GM18499 (cell line): ENCODE results near the gene CCDC81.
"Not testable (repeated sequence)": the region's sequence is repeated elsewhere in the genome, so short reads cannot be mapped to it uniquely, and the experiment has no call there.

ENCODE experiments used
- ATAC-seq: cut with Tn5 transposase; IDR thresholded peaks from one replicate; pipeline ENCODE4 v1.9.1; 2021; ENCODE audit warnings: moderate number of reproducible peaks; ENCODE audit not compliant: insufficient read depth, unreplicated experiment

The CCDC81 gene

DNA sequence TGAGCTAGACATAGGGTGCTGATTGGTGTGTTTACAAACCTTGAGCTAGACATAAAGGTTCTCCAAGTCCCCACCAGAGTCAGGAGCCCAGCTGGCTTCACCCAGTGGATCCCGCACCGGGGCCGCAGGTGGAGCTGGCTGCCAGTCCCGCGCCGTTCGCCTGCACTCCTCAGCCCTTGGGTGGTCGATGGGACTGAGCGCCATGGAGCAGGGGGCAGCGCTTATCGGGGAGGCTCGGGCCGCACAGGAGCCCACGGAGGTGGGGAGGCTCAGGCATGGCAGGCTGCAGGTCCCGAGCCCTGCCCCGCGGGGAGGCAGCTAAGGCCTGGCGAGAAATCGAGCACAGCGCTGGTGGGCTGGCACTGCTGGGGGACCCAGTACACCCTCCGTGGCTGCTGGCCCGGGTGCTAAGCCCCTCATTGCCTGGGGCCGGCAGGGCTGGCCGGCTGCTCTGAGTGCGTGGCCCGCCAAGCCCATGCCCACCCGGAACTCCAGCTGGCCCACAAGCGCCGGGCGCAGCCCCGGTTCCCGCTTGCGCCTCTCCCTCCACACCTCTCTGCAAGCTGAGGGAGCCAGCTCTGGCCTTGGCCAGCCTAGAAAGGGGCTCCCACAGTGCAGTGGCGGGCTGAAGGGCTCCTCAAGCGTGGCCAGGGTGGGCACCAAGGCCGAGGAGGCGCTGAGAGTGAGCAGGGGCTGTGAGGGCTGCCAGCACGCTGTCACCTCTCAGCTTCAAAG is 58.8 kb downstream of the CCDC81 start:
- ATAC-seq, result not testable (repeated sequence)

DNA sequence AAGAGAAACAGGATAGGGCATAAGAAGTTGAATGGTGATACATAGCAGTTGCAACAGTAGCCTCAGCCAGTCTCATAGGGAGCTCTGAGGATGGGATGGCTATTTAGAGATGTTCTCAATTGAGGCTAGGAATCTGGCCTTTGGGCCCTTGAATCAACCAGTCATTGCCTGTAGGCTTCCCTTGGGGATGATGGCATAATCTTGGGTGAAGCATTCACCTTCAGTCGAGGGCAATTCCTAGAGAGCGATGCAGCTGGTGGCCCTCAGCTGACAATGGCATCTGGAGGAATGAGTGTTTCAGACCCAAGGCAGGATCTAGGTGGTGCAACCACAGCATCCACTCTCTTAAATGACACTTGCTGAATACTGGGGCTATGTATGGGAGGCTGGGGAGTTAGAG is 61.0 kb downstream of the CCDC81 start:
- ATAC-seq, result no peak

- ATAC-seq, result no peak
Observed at GRCh38 chr11:86438685-86439084, 64.0 kb downstream of the CCDC81 start.

- ATAC-seq, result no peak
Observed at GRCh38 chr11:86440305-86440716, 65.6 kb downstream of the CCDC81 start.

DNA sequence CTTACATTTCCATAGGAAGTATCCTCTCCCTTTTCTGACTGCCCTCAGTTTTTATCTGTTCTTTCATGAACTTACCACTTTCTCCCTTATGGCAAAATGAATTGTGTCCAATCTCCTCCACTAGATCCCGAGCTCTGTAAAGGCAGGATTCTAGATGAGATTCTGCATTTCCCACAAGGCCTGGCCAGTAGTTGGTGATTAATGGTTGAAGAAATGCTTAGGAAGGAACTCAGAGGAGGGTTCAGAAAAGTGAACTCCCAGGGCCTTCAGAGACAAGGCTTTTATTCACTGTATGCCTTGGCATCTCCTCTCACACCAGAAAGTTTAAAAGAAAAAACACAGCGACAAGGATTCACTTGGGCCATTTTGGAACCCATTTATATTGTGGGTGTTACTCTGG is 66.2 kb downstream of the CCDC81 start:
- ATAC-seq, result no peak

DNA sequence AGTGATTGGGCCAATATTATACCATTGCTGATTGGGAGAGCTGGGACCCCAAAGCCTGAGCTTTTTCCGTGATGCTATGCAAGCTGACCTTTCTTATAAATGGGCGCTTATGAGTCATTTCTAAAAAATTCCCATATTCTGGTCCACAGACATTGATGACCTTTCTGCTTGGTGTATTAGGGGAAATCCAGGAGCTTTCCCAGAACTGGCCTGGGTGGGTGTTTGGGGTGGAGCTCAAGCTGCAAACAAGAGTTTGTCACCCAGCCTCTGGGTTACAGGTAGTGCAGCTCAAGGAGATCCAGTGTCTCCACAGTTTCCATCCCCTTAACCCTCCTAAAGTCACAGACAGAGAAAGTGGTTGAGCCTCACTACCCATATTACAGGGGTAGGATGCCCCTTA is 67.7 kb downstream of the CCDC81 start:
- ATAC-seq, result no peak

DNA sequence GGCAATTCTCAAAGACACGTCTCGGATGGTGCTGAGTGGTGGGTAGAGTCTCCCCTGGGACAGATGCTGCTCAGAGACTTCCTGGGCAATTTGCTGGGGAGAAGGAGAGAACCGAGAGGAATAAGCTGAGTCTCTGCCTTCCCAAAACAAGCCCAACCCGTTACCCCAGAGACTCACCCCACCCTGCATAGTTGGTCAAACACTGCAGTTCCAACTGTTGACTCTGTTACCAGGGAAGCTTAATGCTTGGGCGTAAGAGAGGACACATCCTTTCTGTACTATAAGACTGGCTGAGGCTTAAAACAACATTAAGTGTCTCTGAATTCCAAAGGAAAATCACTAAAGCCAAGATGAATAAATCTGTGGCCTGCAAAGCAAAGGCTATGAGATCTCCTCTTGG is 68.1 kb downstream of the CCDC81 start:
- ATAC-seq, result no peak

GRCh38 chr11:86443415-86443814 is 68.7 kb downstream of the CCDC81 start:
- ATAC-seq, result no peak

- no peak for ATAC-seq
Observed at GRCh38 chr11:86444981-86445380, 70.3 kb downstream of the CCDC81 start.

DNA sequence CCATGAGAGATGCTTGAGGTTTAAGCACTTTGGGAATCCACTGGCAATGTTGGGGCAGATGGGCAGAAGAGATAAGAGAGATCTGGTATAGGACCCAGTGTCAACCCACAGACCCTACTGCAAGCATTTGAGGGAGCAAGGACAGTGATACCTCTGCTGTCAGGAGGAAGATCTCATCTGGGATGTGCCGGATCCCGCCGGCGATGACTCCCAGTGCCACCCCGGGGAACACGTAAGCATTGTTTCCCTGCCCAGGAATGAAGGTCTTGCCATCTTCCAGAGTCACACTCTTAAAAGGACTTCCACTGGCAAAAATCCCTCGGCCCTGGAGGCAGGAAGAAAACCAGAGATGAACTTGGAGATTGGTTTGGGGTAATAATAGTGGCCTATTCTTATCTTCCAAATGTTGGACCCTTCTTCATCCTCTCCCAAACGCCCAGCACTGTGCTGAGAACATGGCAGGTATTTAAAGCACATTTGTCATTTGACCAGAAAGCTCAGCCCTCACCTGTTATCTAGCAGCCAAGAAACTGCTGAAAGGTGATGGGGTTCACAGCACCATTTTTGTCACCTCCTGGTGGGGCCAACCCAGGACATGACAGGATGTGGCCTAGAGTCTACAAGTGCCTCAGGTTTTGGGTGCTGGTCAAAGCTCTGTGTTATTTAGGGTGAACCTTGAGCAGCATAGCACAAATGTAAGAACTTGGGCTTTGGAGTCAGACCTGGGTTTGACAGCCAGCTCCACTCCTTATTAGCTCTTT is 71.7 kb downstream of the CCDC81 start:
- no peak for ATAC-seq

- no peak for ATAC-seq
Observed at GRCh38 chr11:86446924-86447285, 72.2 kb downstream of the CCDC81 start.

DNA sequence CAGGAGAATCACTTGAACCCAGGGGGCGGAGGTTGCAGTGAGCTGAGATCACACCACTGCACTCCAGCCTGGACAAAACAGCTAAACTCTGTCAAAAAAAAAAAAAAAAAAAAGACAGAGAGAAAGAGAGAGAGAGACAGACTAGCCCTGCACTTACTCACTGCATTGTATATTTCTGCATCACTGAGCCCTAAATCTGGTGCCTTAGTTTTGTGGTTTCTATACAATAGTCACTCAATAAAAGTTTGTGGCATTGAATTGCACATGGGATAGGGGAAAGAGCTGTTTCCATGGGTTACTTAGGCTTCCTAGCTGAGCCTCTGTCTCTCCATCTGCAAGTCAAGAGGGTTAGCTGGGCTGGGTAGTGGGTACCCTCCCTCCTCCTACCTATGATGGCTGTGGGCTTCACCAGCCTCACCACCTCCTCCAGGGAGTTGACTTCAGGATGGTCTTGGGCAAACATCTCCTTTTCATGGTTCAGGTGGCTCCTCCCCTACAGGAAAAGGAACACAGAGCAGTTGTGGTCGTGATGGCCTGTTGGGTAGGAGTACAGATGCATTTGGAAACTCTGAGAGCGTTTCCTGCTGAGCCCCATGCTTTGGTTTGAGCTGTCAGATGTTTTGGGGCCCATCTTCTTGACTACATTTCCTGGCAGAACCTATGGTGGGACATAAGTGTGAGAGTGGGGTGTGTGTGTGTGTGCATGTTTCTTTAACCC is 73.2 kb downstream of the CCDC81 start:
- no peak for ATAC-seq

DNA sequence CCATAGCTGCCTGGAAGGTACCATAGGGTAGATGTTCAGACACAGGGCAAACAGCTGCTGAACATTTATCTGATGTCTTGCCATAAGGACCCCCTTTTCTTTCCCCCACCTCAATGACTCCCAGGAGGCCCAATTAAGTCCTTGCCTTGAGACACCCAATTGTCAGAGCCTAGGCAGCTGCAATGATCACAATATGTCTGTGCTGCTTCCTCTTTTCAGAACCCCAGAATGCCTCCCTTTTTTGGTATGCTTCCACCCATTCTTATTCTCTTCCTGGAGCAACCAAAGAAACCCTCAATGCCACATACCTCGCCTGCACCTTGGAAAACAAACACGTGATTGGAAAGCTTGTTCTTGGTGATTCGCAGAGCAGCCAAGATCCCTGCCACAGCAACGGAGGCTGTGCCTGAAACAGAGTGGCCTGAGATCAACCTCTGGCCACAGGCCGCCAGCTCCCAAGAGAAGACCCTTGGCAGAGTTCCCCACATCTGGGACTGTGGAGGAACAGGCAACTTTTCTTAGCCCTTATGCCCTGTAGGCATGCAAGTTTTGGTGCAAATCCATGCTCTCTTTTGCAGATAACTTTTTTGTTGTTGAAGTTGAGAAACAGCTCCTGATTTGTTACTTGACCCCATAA is 75.4 kb downstream of the CCDC81 start:
- ATAC-seq, result no peak

DNA sequence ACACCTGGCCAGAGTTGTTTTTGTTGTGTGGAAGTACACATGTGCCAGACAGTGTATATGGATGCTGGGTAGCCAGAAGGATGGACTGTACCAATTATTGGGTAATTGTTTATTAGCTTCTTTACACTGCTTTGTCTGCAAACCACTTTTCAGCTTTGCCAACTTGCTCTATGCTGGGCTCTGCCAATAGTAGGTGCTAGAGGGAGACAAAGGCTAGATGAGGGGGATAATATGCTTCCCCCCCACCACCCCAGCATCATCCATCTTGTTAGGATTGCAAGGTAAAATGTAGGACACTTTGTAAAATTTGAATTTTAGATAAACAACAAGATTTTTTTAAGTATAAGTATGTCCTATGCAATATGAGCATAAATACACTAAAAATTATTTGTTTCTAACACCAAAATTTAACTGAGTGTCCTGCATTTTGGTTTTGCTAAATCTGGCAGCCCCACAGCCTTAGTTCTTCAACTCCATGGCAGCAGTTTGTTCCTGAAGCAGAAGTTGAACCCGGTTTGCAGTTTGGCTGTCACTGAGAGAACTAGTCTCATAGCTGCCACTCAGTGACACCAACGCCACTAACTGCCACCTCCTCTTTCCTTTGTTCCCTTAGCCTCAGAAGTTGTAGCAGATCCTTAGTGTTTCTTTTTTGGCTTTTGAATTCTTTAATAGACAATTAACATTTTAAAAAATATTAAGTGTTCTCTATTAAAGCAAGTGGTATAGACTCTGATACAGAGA is 78.8 kb downstream of the CCDC81 start:
- ATAC-seq, result no peak

- peak; percentile 72 for ATAC-seq
Observed at GRCh38 chr11:86456075-86456939, 81.6 kb downstream of the CCDC81 start.

DNA sequence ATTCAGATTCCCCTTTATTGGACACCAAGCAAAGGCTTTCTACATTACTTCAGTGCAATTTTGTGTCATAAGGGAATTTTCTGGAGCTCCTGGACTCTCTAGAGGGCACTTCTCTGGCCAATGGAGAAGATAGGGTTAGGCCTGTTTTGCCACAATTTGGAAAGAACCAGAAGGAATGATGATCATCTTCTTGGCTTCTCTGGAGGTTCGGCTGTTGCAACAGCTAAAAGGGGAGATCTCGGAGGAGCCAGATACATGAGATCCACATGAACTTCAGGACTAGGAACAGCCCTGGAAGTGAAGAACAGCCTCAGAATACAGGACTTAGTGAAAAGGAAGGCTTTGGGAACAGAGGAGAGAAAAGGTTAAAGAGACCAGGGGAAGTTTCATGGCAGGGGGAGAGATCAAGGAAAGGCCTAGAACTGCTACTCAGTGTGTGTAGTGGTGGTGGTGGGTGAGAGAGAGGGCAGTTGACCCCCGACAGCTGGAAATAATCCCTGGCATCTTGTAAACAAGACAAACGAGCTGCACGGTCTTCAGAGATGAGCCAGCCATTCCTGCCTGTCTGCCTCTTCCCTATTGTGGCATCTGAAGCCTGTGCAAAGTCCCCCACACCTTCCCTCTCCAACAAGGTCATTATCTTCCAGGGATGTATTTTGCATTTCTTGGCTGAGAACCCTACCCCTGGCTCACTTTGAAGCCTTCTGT is 83.8 kb downstream of the CCDC81 start:
- ATAC-seq, result no peak

DNA sequence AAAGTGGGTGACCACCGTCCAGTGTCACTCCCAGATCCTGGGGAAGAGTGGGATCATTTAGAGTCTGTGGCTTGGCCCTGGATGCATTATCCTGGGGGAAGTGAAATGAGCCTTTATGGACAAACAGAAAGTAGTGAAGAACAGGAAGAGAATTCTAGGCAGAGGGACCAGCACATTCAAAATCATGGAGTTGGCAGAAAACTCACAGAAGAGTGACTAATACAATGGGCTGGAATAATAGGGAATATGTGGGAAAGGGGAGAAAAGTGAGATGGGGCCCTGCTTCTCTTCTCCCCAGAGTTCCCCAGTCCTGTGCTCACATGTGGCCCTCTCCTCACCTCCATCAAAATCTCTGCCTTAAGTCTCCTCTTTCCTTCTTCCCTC is 84.3 kb downstream of the CCDC81 start:
- no peak for ATAC-seq

DNA sequence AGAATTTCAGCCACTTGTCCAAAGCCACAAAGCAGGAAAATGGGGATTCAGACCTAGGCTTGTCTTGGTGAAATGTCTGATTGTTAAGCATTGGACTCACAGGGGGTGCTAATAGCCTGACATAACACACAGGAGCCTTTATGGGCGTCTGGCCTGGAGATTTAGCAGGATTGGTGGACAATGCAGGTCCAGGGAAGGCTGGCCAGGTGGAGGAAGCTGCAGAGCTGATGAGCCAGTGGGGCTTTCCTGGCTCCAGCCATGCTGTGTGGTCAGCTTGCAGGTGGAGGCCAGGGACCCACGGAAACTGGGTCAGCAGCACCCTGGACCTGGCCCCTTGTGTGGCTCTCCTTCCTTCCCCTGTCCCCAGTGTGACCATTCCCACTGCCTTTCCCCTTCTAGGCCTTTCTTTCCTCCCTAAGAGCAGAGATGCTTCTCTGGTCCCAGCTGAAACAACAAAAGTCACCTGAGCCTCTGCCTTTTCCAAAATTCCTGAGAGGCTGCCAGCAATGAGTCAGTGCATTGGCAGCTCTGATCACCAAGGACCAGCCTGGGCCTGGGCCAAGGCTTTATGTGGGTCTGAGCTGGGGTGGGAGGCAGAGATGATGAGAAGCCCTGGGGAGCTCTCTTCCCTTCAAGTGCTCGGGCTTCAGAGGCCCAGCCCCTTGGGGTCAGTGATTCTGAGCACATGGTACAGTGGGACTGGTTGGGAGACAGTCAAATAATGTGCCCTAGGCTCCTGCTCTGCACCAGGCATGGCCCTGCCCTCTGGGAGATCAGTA is 85.2 kb downstream of the CCDC81 start:
- no peak for ATAC-seq
